Stimulated activated CD8-positive, alpha-beta memory T cell treated with anti-CD3 and anti-CD28 coated beads, Interleukin-7, amount 100 ng/mL, for 24 hours (primary cell): ENCODE measurements around the gene LYPD3.
A peak's percentile ranks its signal among the peaks of the same experiment; 100 is the strongest.
"Not testable (repeated sequence)": the region's sequence is repeated elsewhere in the genome, so short reads cannot be mapped to it uniquely, and the experiment has no call there.

Source experiments
- DNase-seq: peaks from one replicate; pipeline ENCODE4 v3.0.0-alpha.2; 2020; ENCODE audit warnings: low read depth

LYPD3 gene

DNA sequence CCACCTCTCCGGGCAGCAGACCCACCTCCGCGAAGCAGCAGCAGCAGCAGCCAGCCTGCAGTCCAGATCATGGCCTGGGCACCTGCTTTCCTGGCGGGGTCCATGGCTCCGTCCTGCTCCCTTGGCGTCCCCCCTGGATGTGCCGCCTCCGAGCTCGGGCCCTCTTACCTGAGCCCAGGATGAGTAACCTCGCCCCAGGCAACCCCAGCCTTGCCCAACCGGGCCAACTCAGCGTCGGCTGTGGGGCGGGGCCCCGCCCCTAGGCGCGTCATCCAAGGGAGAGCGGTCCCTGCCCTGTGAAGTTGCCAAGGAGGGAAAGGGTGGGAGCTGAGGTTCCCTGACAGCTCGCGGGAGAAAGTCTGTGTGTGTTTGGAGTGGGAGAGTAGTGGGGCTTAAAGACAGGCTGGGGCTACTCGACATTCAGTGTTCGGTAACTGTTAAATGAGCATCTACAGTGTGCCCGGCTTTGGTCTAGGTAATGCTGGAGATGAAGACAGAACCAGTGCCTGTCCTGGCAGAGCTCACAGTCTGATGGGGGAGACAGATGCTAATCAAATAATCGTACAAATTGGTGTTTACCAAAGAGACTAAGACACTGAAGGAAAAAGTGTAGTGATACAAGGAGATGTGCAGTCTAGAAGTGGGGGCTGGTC is at the start of gene LYPD3:
TSS of gene LYPD3 (minus strand) at position 141 of the 653 bp plus-strand sequence. CDS start at position 104, 37 bp downstream.
- DNase-seq, result no peak

DNA sequence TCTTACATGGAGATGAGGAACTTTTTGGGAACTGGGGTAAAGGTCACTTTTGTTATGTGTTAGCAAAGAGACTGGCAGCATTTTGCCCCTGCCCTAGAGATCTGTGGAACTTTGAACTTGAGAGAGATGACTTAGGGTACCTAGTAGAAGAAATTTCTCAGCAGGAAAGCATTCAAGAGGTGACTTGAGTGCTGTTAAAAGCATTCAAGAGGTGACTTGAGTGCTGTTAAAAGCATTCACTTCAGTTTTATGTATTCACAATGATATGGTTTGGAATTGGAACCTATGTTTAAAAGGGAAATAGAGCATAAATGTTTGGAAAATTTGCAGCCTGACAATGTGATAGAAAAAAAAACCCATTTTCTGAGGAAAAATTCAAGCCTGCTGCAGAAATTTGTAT is 47.0 kb upstream of the LYPD3 start:
- DNase-seq, result not testable (repeated sequence)

GRCh38 chr19:43511324-43511723 is 45.9 kb upstream of the LYPD3 start:
- DNase-seq, result no peak

DNA sequence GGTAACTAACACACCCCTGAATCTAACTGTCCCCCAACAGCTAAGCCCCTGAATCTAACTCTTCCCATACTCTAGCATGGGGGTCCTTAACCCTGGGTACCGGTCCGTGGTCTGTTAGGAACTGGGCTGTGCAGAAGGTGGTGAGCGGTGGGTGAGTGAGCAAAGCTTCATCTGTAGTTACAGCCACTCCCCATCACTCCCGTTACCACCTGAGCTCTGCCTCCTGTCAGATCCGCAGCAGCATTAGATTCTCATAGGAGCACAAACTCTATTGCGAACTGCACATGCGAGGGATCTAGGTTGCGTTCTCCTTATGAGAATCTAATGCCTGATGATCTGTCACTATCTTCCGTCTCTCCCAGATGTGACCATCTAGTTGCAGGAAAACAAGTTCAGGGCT is 45.3 kb upstream of the LYPD3 start:
- no peak for DNase-seq

DNA sequence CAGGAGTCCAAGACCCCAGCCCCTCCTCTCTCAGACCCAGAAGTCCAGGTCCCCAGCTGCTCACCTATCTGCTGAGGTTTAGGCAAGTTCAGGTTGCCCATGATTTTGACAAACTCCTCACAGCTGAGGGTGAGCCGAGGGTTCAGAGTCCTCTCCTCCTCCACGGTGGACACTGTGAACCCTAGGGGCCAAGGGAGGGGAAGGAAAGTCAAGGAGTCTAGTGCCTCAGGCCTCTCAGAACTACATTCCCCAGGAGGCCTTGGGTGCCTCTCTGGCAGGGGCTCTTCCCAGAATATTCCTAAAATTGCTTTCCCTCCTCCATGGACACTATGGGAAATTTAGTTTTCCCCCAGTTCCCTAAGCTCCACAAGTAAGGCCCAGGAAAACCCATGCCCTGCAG is 42.5 kb upstream of the LYPD3 start:
- DNase-seq, result no peak

DNA sequence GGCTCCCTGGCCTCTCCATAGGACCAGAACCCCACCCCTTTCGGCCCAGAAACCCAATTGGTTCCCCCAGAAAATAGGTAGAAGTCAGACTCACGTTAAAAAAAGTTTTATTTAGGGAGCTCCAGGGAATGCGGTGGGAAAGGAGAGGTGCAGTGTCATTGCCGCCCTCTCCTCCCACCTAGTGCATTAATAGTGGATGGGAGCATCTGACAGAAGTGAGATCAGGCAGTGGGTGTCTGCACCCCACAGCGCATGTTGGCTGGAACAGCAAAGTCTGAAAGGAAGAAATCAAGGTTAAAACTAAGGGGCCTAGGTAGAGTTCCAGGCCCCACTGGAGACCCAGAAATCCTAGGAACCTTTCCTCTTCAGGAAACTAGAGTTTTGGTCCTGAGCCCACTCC is 41.2 kb upstream of the LYPD3 start:
- DNase-seq, result no peak

GRCh38 chr19:43505941-43506340 is 40.5 kb upstream of the LYPD3 start:
- no peak for DNase-seq

- no peak for DNase-seq
These were observed 39.7 kb upstream of the LYPD3 start for GRCh38 chr19:43505186-43505456.

DNA sequence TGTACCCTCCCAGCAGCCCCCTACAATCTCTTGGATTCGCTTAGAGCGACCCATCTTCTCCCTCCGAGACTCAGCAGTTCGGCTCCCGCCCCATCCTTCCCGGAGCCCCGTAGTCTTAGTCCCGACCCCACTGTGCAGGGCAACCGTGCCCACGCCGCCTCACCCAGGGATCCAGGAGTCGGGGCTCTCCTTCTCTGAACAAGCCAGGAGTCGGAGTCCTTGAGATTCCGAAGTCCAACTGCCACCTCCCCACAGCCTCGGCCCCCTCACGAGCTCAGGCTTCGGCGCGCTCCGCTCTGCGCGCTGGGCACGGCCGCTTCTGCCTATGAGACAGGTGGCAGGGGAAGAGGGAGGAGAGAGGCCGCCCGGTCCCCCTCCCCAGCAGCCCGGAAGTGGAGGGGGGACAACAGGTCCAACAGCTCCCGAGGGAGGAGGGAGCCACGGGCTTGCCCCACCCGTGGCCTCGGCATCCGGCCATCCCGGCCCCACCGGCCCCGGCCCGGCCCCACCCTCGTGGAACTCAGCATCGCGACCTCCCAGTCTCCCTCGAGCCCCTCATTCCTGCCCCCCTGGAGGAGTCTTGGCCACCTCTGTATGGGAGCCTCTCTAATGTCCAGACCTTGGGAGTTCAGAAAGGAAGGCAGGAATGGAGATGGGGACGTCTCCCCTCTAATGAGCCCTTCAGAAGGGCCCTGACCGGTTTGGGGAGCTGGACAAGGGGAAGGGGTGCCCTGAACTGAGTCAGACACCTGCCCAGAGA is 39.2 kb upstream of the LYPD3 start, which contains the start of gene PHLDB3:
TSS of gene PHLDB3 (minus strand) at position 321 of the 760 bp plus-strand sequence. CDS start 628 bp downstream, outside the sequence.
- no peak for DNase-seq

GRCh38 chr19:43503501-43504425 is 38.4 kb upstream of the LYPD3 start:
- DNase-seq, result peak; percentile 98

GRCh38 chr19:43502419-43502976 is 37.1 kb upstream of the LYPD3 start:
- no peak for DNase-seq

- no peak for DNase-seq
These were observed 36.4 kb upstream of the LYPD3 start for GRCh38 chr19:43501661-43502418.

DNA sequence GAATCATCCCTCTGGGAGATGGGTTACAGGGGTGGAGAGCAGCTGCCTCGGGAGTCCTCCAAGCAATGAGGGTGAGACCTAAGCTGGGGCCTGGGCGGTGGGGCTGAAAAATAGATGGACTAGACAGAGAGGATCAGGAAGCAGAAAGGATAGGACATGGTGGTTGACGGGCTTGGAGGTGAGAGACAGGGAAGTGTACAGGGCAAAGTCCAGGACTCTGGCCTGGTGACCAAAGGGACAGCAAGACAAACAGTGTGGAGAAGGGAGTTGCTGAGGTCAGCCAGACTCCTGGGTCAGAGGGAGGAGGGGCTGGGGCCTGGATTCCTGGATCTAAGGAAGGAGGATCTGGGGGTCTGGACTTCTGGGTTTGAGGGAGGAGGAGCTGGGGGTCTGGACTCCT is 33.6 kb upstream of the LYPD3 start:
- no peak for DNase-seq

DNA sequence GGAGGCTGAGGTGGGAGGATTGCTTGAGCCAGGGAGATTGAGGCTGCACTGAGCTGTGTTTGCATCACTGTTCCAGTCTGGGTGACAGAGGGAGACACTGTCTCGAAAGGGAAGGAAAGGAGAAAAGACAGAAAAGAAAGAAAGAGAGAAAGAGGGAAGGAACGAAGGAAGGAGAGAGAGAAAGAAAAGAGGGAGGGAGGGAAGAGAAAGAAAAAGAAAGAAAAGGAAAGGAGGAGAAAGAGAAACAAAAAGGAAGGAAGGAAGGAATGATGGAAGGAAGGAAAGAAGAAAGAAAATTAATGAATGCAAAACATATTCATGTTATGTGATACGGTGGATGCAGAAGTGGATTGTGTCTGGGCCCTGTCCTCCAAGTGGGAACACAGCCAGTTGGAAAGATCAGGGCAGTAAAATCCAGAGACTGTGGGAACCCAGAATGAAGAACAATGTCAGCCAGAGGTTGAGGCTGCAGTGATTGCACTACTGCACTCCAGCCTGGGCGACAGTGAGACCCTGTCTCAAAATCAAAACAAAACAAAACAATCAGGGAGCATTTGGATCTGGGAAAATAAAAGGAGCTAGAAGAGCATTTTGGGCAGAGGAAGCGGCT is 32.9 kb upstream of the LYPD3 start:
- no peak for DNase-seq

GRCh38 chr19:43496960-43497359 is 31.6 kb upstream of the LYPD3 start:
- DNase-seq, result no peak

- no peak for DNase-seq
These were observed 29.7 kb upstream of the LYPD3 start for GRCh38 chr19:43495082-43495481.

DNA sequence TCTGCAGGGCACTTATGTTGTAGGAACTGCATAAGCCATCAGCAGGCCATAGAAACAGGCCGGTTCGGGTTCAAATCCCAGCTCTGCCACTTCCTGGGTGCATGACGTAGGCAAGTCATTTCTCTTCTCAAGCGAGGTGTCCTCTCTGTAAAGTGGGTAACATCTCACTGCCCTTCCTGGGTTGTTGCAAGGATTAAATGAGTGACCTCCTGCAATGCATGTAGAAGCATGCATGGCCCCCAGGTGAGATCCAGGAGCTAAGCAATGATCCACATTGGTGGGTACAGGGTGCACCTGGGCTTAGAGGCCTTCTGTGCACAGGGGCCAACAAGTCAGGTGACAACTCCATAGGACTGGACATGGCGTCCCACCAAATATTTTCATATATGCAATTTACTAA is 25.4 kb upstream of the LYPD3 start:
- no peak for DNase-seq

GRCh38 chr19:43489979-43490599 is 24.7 kb upstream of the LYPD3 start:
- DNase-seq, result no peak

DNA sequence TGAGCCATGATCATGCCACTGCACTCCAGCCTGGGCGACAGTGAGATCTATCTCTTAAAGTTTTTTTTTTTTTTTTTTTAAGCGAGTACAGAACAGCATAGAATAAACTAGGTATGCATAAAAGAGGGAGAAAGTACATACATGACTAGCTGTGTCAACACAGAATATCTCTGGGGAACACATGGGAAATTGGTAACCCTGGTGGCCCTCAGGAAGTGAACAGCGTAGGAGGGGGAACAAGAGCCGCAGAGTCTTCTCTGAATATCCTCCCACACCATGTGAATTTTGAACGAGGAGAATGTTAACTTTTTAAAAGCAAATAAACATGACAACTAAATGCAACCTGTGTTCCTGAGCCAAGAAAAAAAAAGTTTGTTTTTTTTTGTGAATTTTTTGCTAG is 23.9 kb upstream of the LYPD3 start:
- DNase-seq, result no peak

DNA sequence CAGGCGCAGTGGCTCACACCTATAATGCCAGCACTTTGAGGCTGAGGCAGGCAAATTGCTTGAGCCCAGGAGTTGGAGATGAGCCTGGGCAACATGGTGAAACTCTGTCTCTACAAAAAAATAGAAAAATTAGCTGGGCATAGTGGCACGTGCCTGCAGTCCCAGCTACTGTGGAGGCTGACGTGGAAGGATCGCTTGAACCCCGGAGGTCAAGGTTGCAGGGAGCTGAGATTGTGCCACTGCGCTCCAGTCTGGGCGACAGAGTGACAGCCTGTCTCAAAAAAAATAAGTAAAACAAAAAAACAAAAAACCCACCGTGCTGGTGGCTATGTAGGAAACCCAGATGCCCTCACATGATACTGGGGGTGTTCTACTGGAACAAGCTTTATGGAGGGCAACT is 22.8 kb upstream of the LYPD3 start:
- no peak for DNase-seq

DNA sequence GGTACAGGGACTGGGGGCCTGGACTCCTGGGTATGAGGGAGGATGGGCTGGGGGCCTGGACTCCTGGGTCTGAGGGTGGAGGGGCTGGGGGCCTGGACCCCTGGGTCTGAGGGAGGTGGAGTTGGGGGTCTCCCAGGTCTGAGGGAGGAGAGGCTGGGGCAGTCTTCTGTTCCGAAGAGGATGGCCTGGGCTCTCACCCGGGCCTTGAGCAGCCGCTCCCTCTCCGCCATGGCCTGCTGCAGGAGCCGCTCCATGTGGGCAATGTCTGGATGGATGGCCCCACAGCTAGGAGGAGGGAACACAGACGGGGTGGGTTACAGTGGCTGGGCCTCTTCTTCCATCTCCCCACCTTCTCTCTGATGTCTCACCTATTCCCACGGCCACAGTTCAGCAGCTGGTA is 21.0 kb upstream of the LYPD3 start:
- no peak for DNase-seq
